HepG2 (cell line): ENCODE results near the gene TRIM2. TPM values are rescaled to one million over a fixed set of nuclear protein-coding genes. Genes with fewer than 3 reads are reported as not detected.
A peak's percentile ranks its signal among the peaks of the same experiment; 100 is the strongest.

ENCODE experiments used
- ATAC-seq: fragments of 200-7000 bp; cut with Tn5 transposase; 3 replicates; pipeline ENCODE4 v1.9.1; 2020; ENCODE audit warnings: mild to moderate bottlenecking, moderate library complexity
- BruUV-seq: library from RNA; stranded (reverse); fragments of 400-500 nt; replicated peaks from 2 replicates; lab custom pipeline; 2021; lab: Mats Ljungman, UMichigan
- CTCF ChIA-PET: fragments of 300-600 bp; formaldehyde crosslinking; extraction: SDS; loops from one replicate; lab custom pipeline; 2021; ENCODE audit warnings: low total read pairs, inconsistent platforms, low intra/inter-chr PET ratio; lab: Yijun Ruan, JAX
- POLR2A ChIA-PET: fragments of 350-600 bp; sonication (Branson Sonifier 250); formaldehyde crosslinking; loops from one replicate; lab custom pipeline; 2020; ENCODE audit warnings: antibody characterized with exemption, inconsistent platforms; lab: Yijun Ruan, JAX
- DNase-seq: peaks from one replicate; pipeline ENCODE4 v3.0.0-alpha.2; 2015; ENCODE audit warnings: low spot score
- FAIRE-seq: peaks from 3 replicates; lab custom pipeline; 2011; peaks lifted over from hg19 to GRCh38; lab: Jason Lieb, UNC
- H2AFZ ChIP-seq: one replicate; pipeline ENCODE4 v1.6.1; 2011; ENCODE audit warnings: low read length, inconsistent platforms
- H3K27ac ChIP-seq: fragments of 300-600 bp; 3 replicates; pipeline ENCODE4 v1.8.0; 2011; ENCODE audit warnings: mixed run types, mild to moderate bottlenecking, mixed read lengths, low read length, inconsistent platforms; ENCODE audit not compliant: insufficient read depth; ENCODE audit errors: extremely low read length
- H3K27me3 ChIP-seq, 2 experiments: fragments of 200-600 bp in 1 of 2; 2 replicates in 1 of 2; 3 replicates in 1 of 2; pipeline versions ENCODE4 v1.6.0 to v1.8.0; 2011; ENCODE audit warnings: low read length in 2 of 2, mild to moderate bottlenecking in 2 of 2, moderate library complexity in 2 of 2, inconsistent platforms in 1 of 2; ENCODE audit not compliant: insufficient read depth in 2 of 2, control insufficient read depth in 1 of 2
- H3K36me3 ChIP-seq, 2 experiments: fragments of 200-600 bp in 1 of 2; replicated peaks in 1 of 2; 2 replicates in 1 of 2; 3 replicates in 1 of 2; pipeline versions ENCODE4 v1.5.1 to v1.8.0; 2011; ENCODE audit warnings: low read length in 2 of 2, inconsistent platforms in 1 of 2; ENCODE audit not compliant: insufficient read depth in 2 of 2, control insufficient read depth in 1 of 2
- H3K4me1 ChIP-seq: 2 replicates; pipeline ENCODE4 v1.5.1; 2012; ENCODE audit warnings: low read length, inconsistent platforms; ENCODE audit not compliant: insufficient read depth
- H3K4me2 ChIP-seq: 2 replicates; pipeline ENCODE4 v1.6.0; 2011; ENCODE audit warnings: low read depth, low read length, inconsistent platforms
- H3K4me3 ChIP-seq, 3 experiments: fragments of 200-600 bp in 1 of 3; sonication (generic), shearing (Covaris generic) in 1 of 3; replicated peaks in 1 of 3; 2 replicates each; pipeline ENCODE4 v1.5.1; 2011 to 2016; ENCODE audit warnings: low read length in 3 of 3, inconsistent platforms in 2 of 3, low read depth in 2 of 3, mild to moderate bottlenecking in 2 of 3, control low read depth in 1 of 3, mixed read lengths in 1 of 3; ENCODE audit not compliant: insufficient read depth in 1 of 3
- H3K79me2 ChIP-seq: one replicate; pipeline ENCODE4 v1.6.1; 2011; ENCODE audit warnings: low read length, inconsistent platforms; ENCODE audit not compliant: insufficient read depth
- H3K9ac ChIP-seq: 2 replicates; pipeline ENCODE4 v1.6.0; 2011; ENCODE audit warnings: mild to moderate bottlenecking, low read depth, low read length, inconsistent platforms; ENCODE audit not compliant: insufficient read depth
- H3K9me3 ChIP-seq: 2 replicates; pipeline ENCODE4 v1.5.1; 2012; ENCODE audit warnings: mild to moderate bottlenecking, low read length
- H4K20me1 ChIP-seq: 2 replicates; pipeline ENCODE4 v1.6.0; 2011; ENCODE audit warnings: inconsistent platforms, mild to moderate bottlenecking, low read length, moderate library complexity; ENCODE audit not compliant: insufficient read depth
- CBX2 ChIP-seq, 2 experiments: fragments of 200-600 bp in 1 of 2; sonication (generic); formaldehyde crosslinking in 1 of 2; IDR thresholded peaks; 2 replicates each; pipeline versions ENCODE4 v1.7.0 to v1.8.1; 2018 to 2022; ENCODE audit warnings: low read depth in 2 of 2, low read length in 1 of 2, mild to moderate bottlenecking in 1 of 2, missing genetic modification reagents in 1 of 2
- CREB1 ChIP-seq, 2 experiments: fragments of 450-650 bp in 1 of 2; IDR thresholded peaks; 2 replicates each; pipeline ENCODE4 v1.6.1; 2016 to 2017; ENCODE audit warnings: control low read depth in 1 of 2, mild to moderate bottlenecking in 1 of 2, missing compliant biosample characterization in 1 of 2, missing genetic modification characterization in 1 of 2
- DNMT1 ChIP-seq: sonication (generic); formaldehyde crosslinking; IDR thresholded peaks from 2 replicates; pipeline ENCODE4 v1.5.1; 2020; ENCODE audit warnings: mild to moderate bottlenecking, missing genetic modification reagents
- FOXK1 ChIP-seq: sonication (generic); formaldehyde crosslinking; IDR thresholded peaks from 2 replicates; pipeline ENCODE4 v1.4.0; 2020; ENCODE audit warnings: low read depth, missing genetic modification reagents, borderline replicate concordance
- HDAC2 ChIP-seq: sonication (generic); formaldehyde crosslinking; IDR thresholded peaks from 2 replicates; pipeline ENCODE4 v1.4.0; 2020; ENCODE audit warnings: missing genetic modification reagents
- HOXA5 ChIP-seq: sonication (generic); formaldehyde crosslinking; IDR thresholded peaks from 2 replicates; pipeline ENCODE4 v1.4.0; 2020; ENCODE audit warnings: missing genetic modification reagents
- IRF2 ChIP-seq: IDR thresholded peaks from 2 replicates; pipeline ENCODE4 v1.6.1; 2018; ENCODE audit warnings: missing genetic modification reagents, missing compliant biosample characterization
- MAZ ChIP-seq, 2 experiments: sonication (generic) in 1 of 2; formaldehyde crosslinking in 1 of 2; IDR thresholded peaks; 2 replicates each; pipeline versions ENCODE4 v1.5.0 to v1.6.1; 2012 to 2020; ENCODE audit warnings: low read depth in 2 of 2, mild to moderate bottlenecking in 2 of 2, borderline replicate concordance in 1 of 2, improper control_type of control experiment in 1 of 2, low read length in 1 of 2, missing genetic modification reagents in 1 of 2, moderate library complexity in 1 of 2
- RFXANK ChIP-seq: IDR thresholded peaks from 2 replicates; pipeline ENCODE4 v1.6.1; 2016
- SAP130 ChIP-seq: IDR thresholded peaks from 2 replicates; pipeline ENCODE4 v1.6.1; 2016; ENCODE audit warnings: low read depth
- TFAP4 ChIP-seq: sonication (generic); IDR thresholded peaks from 2 replicates; pipeline ENCODE4 v1.6.1; 2016; ENCODE audit warnings: low read depth, borderline replicate concordance
- THRA ChIP-seq: sonication (generic); formaldehyde crosslinking; IDR thresholded peaks from 2 replicates; pipeline ENCODE4 v1.4.0; 2020; ENCODE audit warnings: missing genetic modification reagents, borderline replicate concordance
- ZNF24 ChIP-seq: fragments of 450-650 bp; IDR thresholded peaks from 2 replicates; pipeline ENCODE4 v1.6.1; 2017; ENCODE audit warnings: antibody characterized with exemption, mild to moderate bottlenecking
- WGBS: methylation state at CpG from one replicate; pipeline ENCODE4 v1.1.6; 2017; ENCODE audit warnings: low lambda C conversion rate; 5-methylcytosine and 5-hydroxymethylcytosine counted together
- in situ Hi-C: cut with HindIII; loops from 2 replicates; pipeline ENCODE4 v1.10.0; 2017; ENCODE audit warnings: low pct_unique_long_range_greater_than_20kb; ENCODE audit not compliant: extremely low pct_ligation_motif_present
- intact Hi-C: fragments of 100-400 bp; cut with micrococcal nuclease; formaldehyde crosslinking; loops from one replicate; pipeline ENCODE4 v1.10.0; 2022; ENCODE audit not compliant: unreplicated experiment
- polyA plus RNA-seq, 8 experiments: library from polyadenylated mRNA; depleted of rRNA in 3 of 8; stranded (reverse) in 7 of 8; unstranded in 1 of 8; fragments of >200 nt; fragmentation: Illumina TruSeq in 4 of 8; extraction: Trizol in 4 of 8; gene quantifications; 2 replicates each; pipeline versions ENCODE4 v1.2.1 to v1.2.3, GENCODE V29; 2011 to 2016; ENCODE audit warnings: low read depth in 4 of 8, missing spikeins in 1 of 8, mixed read lengths in 1 of 8; ENCODE audit not compliant: insufficient read depth in 1 of 8
- total RNA-seq, 5 experiments: library from RNA; depleted of rRNA; stranded (reverse); fragments of >200 nt; fragmentation: Illumina TruSeq; extraction: Trizol; gene quantifications; 2 replicates each; pipeline ENCODE4 v1.2.3, GENCODE V29; 2016; ENCODE audit warnings: low read depth in 1 of 5

Gene TRIM2
- total and polyA plus RNA-seq, 2 of the 13 experiments (the other 11 are each of a cell fraction or from before 2014, with no cell fraction given), result 2.1 to 4.2 TPM

- TF ChIP-seq CREB1 (IDR thresholded peaks at IDR 0.05) (no peak), CREB1 (CRISPR knock-in tag; IDR thresholded peaks at IDR 0.05) (peak; percentile 63), FOXK1 (CRISPR knock-in tag) (peak; percentile 10; the same call in 1 of the 2 replicates)
Measured at GRCh38 chr4:153204247-153204671, at the start of gene TRIM2 (continued).

DNA sequence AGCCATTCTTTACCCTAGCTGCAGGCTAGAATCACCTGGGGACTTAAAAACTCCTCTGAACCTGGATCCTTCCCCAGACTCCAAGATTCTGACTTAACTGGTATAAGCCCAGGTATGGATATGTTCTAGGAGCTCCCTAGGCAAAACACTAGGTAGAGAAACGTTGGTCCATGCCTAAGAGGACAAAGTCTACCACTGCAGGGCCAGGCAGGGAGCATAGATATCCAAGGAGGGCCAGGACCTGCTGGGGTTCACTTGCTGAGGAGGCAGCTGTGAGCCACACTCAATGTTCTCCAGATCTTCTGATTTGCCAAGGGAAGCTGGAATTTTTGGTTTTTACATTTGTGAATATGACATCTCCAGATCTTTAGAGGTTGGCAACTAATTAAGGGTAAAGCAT lies 48.6 kb upstream of the TRIM2 start:
- Histone ChIP-seq H3K4me3 (no peak overlapping the region), H3K9me3 (no peaks in the 10 kb centered on the region), H4K20me1 (no peaks in the 10 kb centered on the region), H3K79me2 (no peaks in the 10 kb centered on the region), H3K27ac (no peak overlapping the region), H3K36me3 (no peaks in the 10 kb centered on the region), H2AFZ (no peak overlapping the region), H3K4me2 (no peak overlapping the region), H3K4me1 (peaks cover 18% of the 10 kb centered on the region), H3K27me3 (peaks cover 6 to 49% of the 10 kb centered on the region in 2 experiments), H3K9ac (no peak overlapping the region)
- BruUV-seq, result no TSS peak
- POLR2A ChIA-PET, result no interaction called here
- TF ChIP-seq DNMT1 (CRISPR knock-in tag) (no peak), TFAP4 (no peak), SAP130 (CRISPR knock-in tag) (no peak), THRA (CRISPR knock-in tag) (no peak), HOXA5 (no peak), MAZ (IDR thresholded peaks at IDR 0.05; ENCODE audit: borderline replicate concordance, low read depth, low read length) (no peak), MAZ (CRISPR knock-in tag; IDR thresholded peaks at IDR 0.05; ENCODE audit: low read depth) (no peak), HDAC2 (CRISPR knock-in tag) (no peak), IRF2 (no peak), ZNF24 (no peak), RFXANK (CRISPR knock-in tag) (no peak), CBX2 (IDR thresholded peaks at IDR 0.05; ENCODE audit: low read depth, low read length) (no peak), CBX2 (CRISPR knock-in tag; IDR thresholded peaks at IDR 0.05; ENCODE audit: low read depth) (no peak)
- CTCF ChIA-PET, result no interaction called here
- WGBS, result 0% methylated on average over 1 of the region's 1 CpG
- FAIRE-seq, result no peak
- no peak for ATAC-seq
- in situ Hi-C loops, result loop anchor here (10.0 kb wide), 1 partner anchor 419 kb away; no protein-coding TSS in a partner anchor
- intact Hi-C loops, result no loop called here
- no peak for DNase-seq
